CD14-positive monocyte (primary cell): ENCODE data around the gene ARMH3. TPM values are rescaled to one million over a fixed set of nuclear protein-coding genes. Genes with fewer than 3 reads are reported as not detected.

Experiments used
- DNase-seq, 3 donors: peaks; one replicate each; pipeline ENCODE4 v3.0.0-alpha.2; 2011 to 2022
- H2AFZ ChIP-seq: 2 replicates; pipeline ENCODE4 v1.6.0; 2012; ENCODE audit warnings: mild to moderate bottlenecking, low read depth, low read length, inconsistent platforms; ENCODE audit not compliant: insufficient read depth, poor library complexity, severe bottlenecking
- H3K27ac ChIP-seq, 2 donors: 1 replicate in 1 of 2; 2 replicates in 1 of 2; pipeline ENCODE4 v1.5.1; 2012 to 2013; ENCODE audit warnings: low read length in 2 of 2, control low read depth in 1 of 2, inconsistent platforms in 1 of 2, low read depth in 1 of 2, mild to moderate bottlenecking in 1 of 2
- H3K27me3 ChIP-seq, 2 donors: one replicate each; pipeline versions ENCODE4 v1.6.0 to v1.6.1; 2011 to 2013; ENCODE audit warnings: low read length in 2 of 2; ENCODE audit not compliant: control insufficient read depth in 2 of 2, insufficient read depth in 2 of 2
- H3K36me3 ChIP-seq, 2 donors: replicated peaks in 1 of 2; 1 replicate in 1 of 2; 2 replicates in 1 of 2; pipeline versions ENCODE4 v1.5.1 to v1.6.1; 2012 to 2013; ENCODE audit warnings: low read length in 2 of 2, control low read depth in 1 of 2, inconsistent platforms in 1 of 2, mild to moderate bottlenecking in 1 of 2; ENCODE audit not compliant: insufficient read depth in 2 of 2, control insufficient read depth in 1 of 2
- H3K4me1 ChIP-seq, 2 donors: 1 replicate in 1 of 2; 2 replicates in 1 of 2; pipeline versions ENCODE4 v1.5.1 to v1.6.1; 2012 to 2013; ENCODE audit warnings: low read length in 2 of 2, control low read depth in 1 of 2, inconsistent platforms in 1 of 2, mild to moderate bottlenecking in 1 of 2, moderate library complexity in 1 of 2; ENCODE audit not compliant: insufficient read depth in 2 of 2, control insufficient read depth in 1 of 2
- H3K4me2 ChIP-seq: replicated peaks from 2 replicates; pipeline ENCODE3; 2012; ENCODE audit warnings: low read length, moderate library complexity, mild to moderate bottlenecking; ENCODE audit not compliant: poor library complexity, severe bottlenecking; ENCODE audit errors: extremely low read depth
- H3K4me3 ChIP-seq, 3 experiments: fragments of 200-600 bp in 1 of 3; sonication (generic) in 1 of 3; replicated peaks in 1 of 3; 1 replicate in 2 of 3; 2 replicates in 1 of 3; pipeline ENCODE4 v1.5.1; 2011 to 2013; ENCODE audit warnings: low read length in 3 of 3, mild to moderate bottlenecking in 3 of 3, control low read depth in 2 of 3, low read depth in 2 of 3, inconsistent platforms in 1 of 3, moderate library complexity in 1 of 3
- H3K79me2 ChIP-seq: 2 replicates; pipeline ENCODE4 v1.6.0; 2012; ENCODE audit warnings: mild to moderate bottlenecking, control low read depth, inconsistent platforms, low read length, moderate library complexity; ENCODE audit not compliant: insufficient read depth
- H3K9ac ChIP-seq: 2 replicates; pipeline ENCODE4 v1.6.0; 2017; ENCODE audit warnings: low read length, mild to moderate bottlenecking; ENCODE audit not compliant: insufficient read depth, poor library complexity, severe bottlenecking
- H3K9me3 ChIP-seq, 2 donors: replicated peaks in 1 of 2; 1 replicate in 1 of 2; 2 replicates in 1 of 2; pipeline versions ENCODE4 v1.5.1 to v1.6.1; 2012 to 2013; ENCODE audit warnings: low read length in 2 of 2, control low read depth in 1 of 2; ENCODE audit not compliant: control insufficient read depth in 1 of 2, insufficient read depth in 1 of 2
- H4K20me1 ChIP-seq: 2 replicates; pipeline ENCODE4 v1.6.0; 2012; ENCODE audit warnings: mild to moderate bottlenecking, low read length, control low read depth, moderate library complexity; ENCODE audit not compliant: insufficient read depth
- H3K27ac Mint-ChIP-seq, 7 donors: one replicate each; pipeline ENCODE4 v1.8.0; 2020; ENCODE audit warnings: mild to moderate bottlenecking in 7 of 7, mixed read lengths in 7 of 7, moderate library complexity in 6 of 7, inconsistent platforms in 2 of 7
- H3K27me3 Mint-ChIP-seq, 3 donors: one replicate each; pipeline ENCODE4 v1.8.0; 2021 to 2022; ENCODE audit warnings: low read depth in 3 of 3, mild to moderate bottlenecking in 3 of 3, mixed read lengths in 3 of 3, moderate library complexity in 3 of 3, inconsistent platforms in 1 of 3
- H3K36me3 Mint-ChIP-seq, 2 donors: one replicate each; pipeline ENCODE4 v1.8.0; 2020; ENCODE audit warnings: mixed read lengths in 2 of 2, inconsistent platforms in 1 of 2, mild to moderate bottlenecking in 1 of 2
- H3K4me1 Mint-ChIP-seq: one replicate; pipeline ENCODE4 v1.8.0; 2020; ENCODE audit warnings: mild to moderate bottlenecking, mixed read lengths
- H3K4me3 Mint-ChIP-seq, 2 donors: one replicate each; pipeline ENCODE4 v1.8.0; 2020; ENCODE audit warnings: mild to moderate bottlenecking in 2 of 2, mixed read lengths in 2 of 2, moderate library complexity in 1 of 2
- H3K9me3 Mint-ChIP-seq, 7 donors: one replicate each; pipeline ENCODE4 v1.8.0; 2020 to 2022; ENCODE audit warnings: mixed read lengths in 7 of 7, mild to moderate bottlenecking in 6 of 7, moderate library complexity in 6 of 7, inconsistent platforms in 2 of 7
- WGBS: methylation state at CpG from one replicate; pipeline ENCODE4 v1.1.5; 2013; ENCODE audit warnings: missing lambda C conversion rate; ENCODE audit not compliant: insufficient coverage; 5-methylcytosine and 5-hydroxymethylcytosine counted together
- intact Hi-C, 2 donors: fragments of 100-400 bp; cut with micrococcal nuclease; formaldehyde crosslinking; loops; one replicate each; pipeline versions ENCODE4 v1.15.0 to v1.15.1; 2023
- polyA plus RNA-seq, 3 donors: library from polyadenylated mRNA; depleted of rRNA in 1 of 3; unstranded in 2 of 3; stranded (reverse) in 1 of 3; fragments of 300-500 nt in 2 of 3; fragments of >200 nt in 1 of 3; fragmentation: Illumina TruSeq in 2 of 3; gene quantifications; 1 replicate in 2 of 3; 2 replicates in 1 of 3; pipeline ENCODE4 v1.2.3, GENCODE V29; 2012 to 2021
- TF ChIP-seq, protein P1 (sequence below): fragments of 200-600 bp; IDR thresholded peaks from one replicate; pipeline ENCODE4 v1.8.0; 2022; ENCODE audit warnings: antibody characterized with exemption, mild to moderate bottlenecking

ARMH3 gene
- polyA plus RNA-seq, 3 donors, result 20.4 to 26.3 (median 22.1) TPM

DNA sequence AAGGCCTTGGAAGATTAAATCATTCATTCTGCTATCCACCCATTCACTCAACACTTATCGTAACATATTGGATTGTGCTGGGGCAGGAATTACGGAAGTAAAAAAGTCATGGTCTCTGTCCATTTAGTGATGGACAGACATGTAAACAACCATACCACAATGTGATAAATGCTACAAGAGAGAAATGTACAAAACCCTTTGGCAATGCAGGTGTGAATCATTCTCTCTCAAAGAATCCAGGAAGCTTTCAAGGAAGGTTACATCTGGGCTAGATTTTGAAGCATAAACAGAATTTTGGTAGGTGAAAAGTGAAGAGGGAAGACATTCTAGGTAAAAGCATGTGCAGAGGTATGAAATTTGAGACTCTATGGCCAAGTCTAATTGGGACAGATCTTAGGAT lies 150.7 kb downstream of the ARMH3 start:
- Histone ChIP-seq H3K79me2 (no peaks in the 10 kb centered on the region), H3K4me1 (peaks cover 0 to 4% of the 10 kb centered on the region in 2 donors), H3K27ac (no peak overlapping the region), H3K4me3 (no peak overlapping the region), H4K20me1 (peaks cover 43% of the 10 kb centered on the region), H3K27me3 (no peaks in the 10 kb centered on the region), H3K4me2 (no peak overlapping the region), H3K9me3 (no peaks in the 10 kb centered on the region), H3K9ac (no peak overlapping the region), H3K36me3 (peaks cover 28 to 63% of the 10 kb centered on the region in 2 donors), H2AFZ (no peak overlapping the region)
- no peak for DNase-seq
- H3K4me3 Mint-ChIP-seq, result no peak overlapping the region
- H3K4me1 Mint-ChIP-seq, result peaks cover 7% of the 10 kb centered on the region
- TF ChIP-seq, protein P1, sequence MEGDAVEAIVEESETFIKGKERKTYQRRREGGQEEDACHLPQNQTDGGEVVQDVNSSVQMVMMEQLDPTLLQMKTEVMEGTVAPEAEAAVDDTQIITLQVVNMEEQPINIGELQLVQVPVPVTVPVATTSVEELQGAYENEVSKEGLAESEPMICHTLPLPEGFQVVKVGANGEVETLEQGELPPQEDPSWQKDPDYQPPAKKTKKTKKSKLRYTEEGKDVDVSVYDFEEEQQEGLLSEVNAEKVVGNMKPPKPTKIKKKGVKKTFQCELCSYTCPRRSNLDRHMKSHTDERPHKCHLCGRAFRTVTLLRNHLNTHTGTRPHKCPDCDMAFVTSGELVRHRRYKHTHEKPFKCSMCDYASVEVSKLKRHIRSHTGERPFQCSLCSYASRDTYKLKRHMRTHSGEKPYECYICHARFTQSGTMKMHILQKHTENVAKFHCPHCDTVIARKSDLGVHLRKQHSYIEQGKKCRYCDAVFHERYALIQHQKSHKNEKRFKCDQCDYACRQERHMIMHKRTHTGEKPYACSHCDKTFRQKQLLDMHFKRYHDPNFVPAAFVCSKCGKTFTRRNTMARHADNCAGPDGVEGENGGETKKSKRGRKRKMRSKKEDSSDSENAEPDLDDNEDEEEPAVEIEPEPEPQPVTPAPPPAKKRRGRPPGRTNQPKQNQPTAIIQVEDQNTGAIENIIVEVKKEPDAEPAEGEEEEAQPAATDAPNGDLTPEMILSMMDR, result no peak
- H3K9me3 Mint-ChIP-seq, result no peaks in the 10 kb centered on the region
- no CpG with 5 or more reads among the region's 2 CpGs for WGBS
- intact Hi-C loops, result no loop called here
- no peaks in the 10 kb centered on the region for H3K27me3 Mint-ChIP-seq
- no peak overlapping the region for H3K27ac Mint-ChIP-seq
- H3K36me3 Mint-ChIP-seq, result peaks cover 48 to 59% of the 10 kb centered on the region in 2 donors

DNA sequence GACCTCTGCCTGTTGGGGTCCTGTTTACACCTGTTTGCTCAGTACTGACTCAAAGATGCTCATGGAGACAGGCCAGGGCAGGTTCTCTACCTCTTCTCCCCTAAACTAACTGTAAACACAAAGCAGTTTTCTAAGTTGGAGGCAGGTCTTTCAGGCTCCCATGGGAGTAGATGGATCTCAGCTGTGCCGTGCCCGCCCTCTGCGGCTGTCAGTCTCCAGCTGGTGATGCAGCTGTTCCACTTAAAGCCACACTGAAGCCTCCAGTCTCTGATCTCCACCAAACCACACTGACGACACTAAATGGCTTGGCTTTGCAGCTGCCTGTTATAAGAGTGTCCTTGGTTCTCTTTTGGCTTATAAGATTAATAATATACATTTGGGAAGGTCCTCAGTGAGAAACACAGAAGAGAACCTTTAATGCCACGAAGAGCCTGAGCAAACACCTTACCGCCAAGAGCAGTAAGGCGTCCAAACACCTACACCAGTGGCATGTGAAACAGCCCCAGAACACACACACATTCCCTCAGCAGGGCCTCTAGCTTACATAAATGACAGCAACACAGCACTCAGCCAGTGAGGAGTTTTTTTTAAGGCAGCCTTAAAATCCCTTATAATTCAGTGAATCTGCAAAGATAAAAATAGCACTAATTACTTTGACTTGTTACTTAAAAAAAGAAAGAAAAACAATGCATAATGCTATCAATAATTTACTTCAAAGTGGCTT lies 152.0 kb downstream of the ARMH3 start:
- Histone ChIP-seq H3K27ac (no peak overlapping the region), H3K4me1 (peaks cover 0 to under 1% of the 10 kb centered on the region in 2 donors), H3K9me3 (no peaks in the 10 kb centered on the region), H2AFZ (no peak overlapping the region), H4K20me1 (peaks cover 46% of the 10 kb centered on the region), H3K79me2 (no peaks in the 10 kb centered on the region), H3K4me3 (no peak overlapping the region), H3K36me3 (peaks cover 28 to 69% of the 10 kb centered on the region in 2 donors), H3K9ac (no peak overlapping the region), H3K4me2 (no peak overlapping the region), H3K27me3 (no peaks in the 10 kb centered on the region)
- Mint-ChIP-seq H3K27ac (no peak overlapping the region), H3K4me3 (no peak overlapping the region), H3K4me1 (peaks cover 3% of the 10 kb centered on the region), H3K27me3 (no peaks in the 10 kb centered on the region), H3K9me3 (no peaks in the 10 kb centered on the region), H3K36me3 (peaks cover 50 to 56% of the 10 kb centered on the region in 2 donors)
- intact Hi-C loops, result no loop called here
- WGBS, result no CpG with 5 or more reads among the region's 7 CpGs
- TF ChIP-seq, protein P1, result no peak
- no peak for DNase-seq
